Ovary (tissue), 9 donors: ENCODE results near the gene DAAM1. TPM values are rescaled to one million over a fixed set of nuclear protein-coding genes. Genes with fewer than 3 reads are reported as not detected.

Experiments
- DNase-seq, 5 donors: peaks; one replicate each; pipeline ENCODE4 v3.0.0-alpha.2; 2019 to 2020
- H3K27ac ChIP-seq, 2 donors: fragments of 200-600 bp; one replicate each; pipeline versions ENCODE4 v1.5.1 to v1.8.0; 2019 to 2022
- H3K27me3 ChIP-seq: fragments of 200-600 bp; one replicate; pipeline ENCODE4 v1.8.0; 2022
- H3K36me3 ChIP-seq: fragments of 200-600 bp; sonication (generic); one replicate; pipeline ENCODE4 v1.5.1; 2019
- H3K4me1 ChIP-seq: one replicate; pipeline ENCODE4 v1.8.1; 2013; ENCODE audit warnings: mild to moderate bottlenecking, moderate library complexity; ENCODE audit not compliant: insufficient read depth
- H3K4me3 ChIP-seq: fragments of 200-600 bp; sonication (generic); one replicate; pipeline ENCODE4 v1.5.1; 2017
- H3K9me3 ChIP-seq, 2 donors: fragments of 200-600 bp in 1 of 2; sonication (generic) in 1 of 2; one replicate each; pipeline versions ENCODE4 v1.5.1 to v1.8.1; 2013 to 2019; ENCODE audit warnings: mild to moderate bottlenecking in 1 of 2, moderate library complexity in 1 of 2
- CTCF ChIP-seq, 3 donors: fragments of 450-650 bp in 2 of 3; fragments of 200-600 bp in 1 of 3; IDR thresholded peaks; one replicate each; pipeline versions ENCODE4 v1.5.1 to v1.8.0; 2016 to 2022; ENCODE audit warnings: antibody characterized with exemption in 3 of 3, mild to moderate bottlenecking in 1 of 3
- EP300 ChIP-seq: sonication (generic); formaldehyde crosslinking; IDR thresholded peaks from one replicate; pipeline ENCODE4 v1.6.1; 2017; ENCODE audit warnings: antibody characterized with exemption
- POLR2A ChIP-seq: fragments of 450-650 bp; IDR thresholded peaks from one replicate; pipeline ENCODE4 v1.6.1; 2017; ENCODE audit warnings: antibody characterized with exemption, mild to moderate bottlenecking, moderate library complexity
- WGBS, 3 donors: extraction: QIAGEN DNeasy Blood & Tissue Kit in 1 of 3; methylation state at CpG; one replicate each; pipeline versions ENCODE4 v1.1.5 to v1.1.7; 2013 to 2017; 5-methylcytosine and 5-hydroxymethylcytosine counted together
- intact Hi-C, 4 donors: fragments of 100-400 bp; cut with DNase I; formaldehyde crosslinking; loops; one replicate each; pipeline versions ENCODE4 v1.11.0 to v1.15.1; 2022 to 2023
- polyA plus RNA-seq, 2 donors: library from polyadenylated mRNA; stranded (reverse); fragments of 200-250 nt in 1 of 2; fragments of 350-450 nt in 1 of 2; fragmentation: Illumina TruSeq in 1 of 2; extraction: RNeasy Lipid Tissue Mini Kit (QIAGEN cat#74804) in 1 of 2; gene quantifications; one replicate each; pipeline ENCODE4 v1.2.3, GENCODE V29; 2013 to 2014
- total RNA-seq, 7 donors: library from RNA; depleted of rRNA in 2 of 7; stranded (reverse); fragments of >200 nt in 2 of 7; fragmentation: NEBNext Ultra II Directional in 3 of 7; extraction: Animal tissue kit (Norgen Biotek cat#: 25700) in 3 of 7; gene quantifications; one replicate each; pipeline versions ENCODE4 v1.1.0 to v1.2.4, GENCODE V29; 2016 to 2023
- donor health status: DM: no; HTN: no; CAD: no; lungs with moderate emphysema.
- donor health status: DM: no; HTN: no; CAD: no.
- donor health status: Bipolar disorder and iron deficiency.
- donor health status: DM: yes; HTN: yes; CAD: no.
- donor health status: DM: no; HTN: no; CAD: no.
- donor health status: DM: yes; HTN: yes; CAD: no.

DAAM1 gene
- total and polyA plus RNA-seq, 9 donors: 19.0 to 83.3 (median 35.3) TPM

GRCh38 chr14:59349258-59349701 is 160.8 kb downstream of the DAAM1 start:
- TF ChIP-seq POLR2A (no peak), CTCF (IDR thresholded peaks at IDR 0.05) (no peak), EP300 (no peak)
- H3K27ac ChIP-seq: peak overlapping the region in 1 of 2 donors; percentile 19
- H3K4me3 ChIP-seq: no peak overlapping the region
- H3K4me1 ChIP-seq: peaks cover 16% of the 10 kb centered on the region
- no peak for DNase-seq
- H3K9me3 ChIP-seq: no peaks in the 10 kb centered on the region
- WGBS, 3 donors: 6 to 10% (median 8%) methylated on average over 4 of the region's 4 CpGs
- intact Hi-C loops: no loop called here
- H3K36me3 ChIP-seq: no peaks in the 10 kb centered on the region
- no peaks in the 10 kb centered on the region for H3K27me3 ChIP-seq

- intact Hi-C loops: no loop called here
- no peaks in the 10 kb centered on the region for H3K36me3 ChIP-seq
- H3K27ac ChIP-seq: no peak overlapping the region
- 85 to 96% (median 89%) methylated on average over 3 of the region's 3 CpGs for WGBS, 3 donors
- TF ChIP-seq POLR2A: no peak
- no peak for TF ChIP-seq CTCF (IDR thresholded peaks at IDR 0.05)
- no peak for TF ChIP-seq EP300
- peaks cover 16% of the 10 kb centered on the region for H3K4me1 ChIP-seq
- no peaks in the 10 kb centered on the region for H3K9me3 ChIP-seq
- DNase-seq: no peak
- H3K27me3 ChIP-seq: no peaks in the 10 kb centered on the region
- H3K4me3 ChIP-seq: no peak overlapping the region
Observed at GRCh38 chr14:59352961-59353360, 164.5 kb downstream of the DAAM1 start.

DNA sequence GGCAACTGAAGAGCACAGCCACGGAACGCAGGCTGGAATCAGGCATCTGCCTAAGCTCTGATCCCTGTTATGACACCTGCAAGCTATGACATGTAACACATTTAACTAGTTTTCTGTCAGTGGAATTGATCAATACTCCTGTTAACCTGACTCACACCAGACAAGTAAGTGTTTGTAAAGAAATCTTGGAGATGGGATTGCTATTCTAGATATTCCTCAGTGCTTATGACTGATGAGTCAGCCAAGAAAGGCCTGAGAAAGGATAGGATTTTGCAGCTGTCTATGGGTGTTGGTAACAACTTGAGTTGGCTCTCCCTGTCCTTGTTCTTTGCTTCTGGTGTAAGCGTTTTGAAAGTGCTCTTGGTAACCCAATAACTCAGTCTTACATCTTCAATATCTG is 166.2 kb downstream of the DAAM1 start:
- Histone ChIP-seq H3K4me3 (no peak overlapping the region), H3K36me3 (no peaks in the 10 kb centered on the region), H3K4me1 (peaks cover 9% of the 10 kb centered on the region), H3K27ac (no peak overlapping the region), H3K27me3 (no peaks in the 10 kb centered on the region), H3K9me3 (no peaks in the 10 kb centered on the region)
- DNase-seq: no peak
- WGBS, 3 donors: 93 to 96% (median 95%) methylated on average over 3 of the region's 3 CpGs
- TF ChIP-seq EP300 (no peak), CTCF (IDR thresholded peaks at IDR 0.05) (no peak), POLR2A (no peak)
- intact Hi-C loops: no loop called here

GRCh38 chr14:59355091-59355490 is 166.6 kb downstream of the DAAM1 start:
- no peaks in the 10 kb centered on the region for H3K9me3 ChIP-seq
- no peak overlapping the region for H3K4me3 ChIP-seq
- no peak overlapping the region for H3K27ac ChIP-seq
- H3K36me3 ChIP-seq: no peaks in the 10 kb centered on the region
- H3K4me1 ChIP-seq: peaks cover 6% of the 10 kb centered on the region
- H3K27me3 ChIP-seq: no peaks in the 10 kb centered on the region
- no peak for DNase-seq
- WGBS, 3 donors: 81 to 85% (median 84%) methylated on average over 3 of the region's 3 CpGs
- intact Hi-C loops: no loop called here
- TF ChIP-seq CTCF (IDR thresholded peaks at IDR 0.05) (no peak), EP300 (no peak), POLR2A (no peak)

DNA sequence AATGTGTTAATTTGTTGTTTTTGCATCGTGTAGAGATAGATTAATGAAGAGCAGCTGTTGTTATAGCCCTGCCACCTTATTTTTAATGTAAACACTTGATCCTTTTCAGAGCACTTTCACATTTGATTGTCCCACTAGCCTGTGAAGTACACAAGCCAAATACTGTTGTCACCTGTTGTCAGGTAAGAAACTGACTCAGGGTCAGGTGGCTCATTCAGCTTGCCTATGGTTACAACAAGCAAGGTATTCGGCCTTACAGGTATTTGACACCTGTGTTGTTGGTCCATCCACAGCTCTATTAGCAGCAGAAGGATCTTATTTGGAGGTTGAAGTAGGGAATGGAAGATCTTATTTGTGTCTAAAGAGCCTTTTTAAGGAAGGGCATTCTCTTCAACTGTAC is 167.8 kb downstream of the DAAM1 start:
- H3K4me3 ChIP-seq: no peak overlapping the region
- H3K27me3 ChIP-seq: no peaks in the 10 kb centered on the region
- intact Hi-C loops: no loop called here
- DNase-seq: no peak
- H3K9me3 ChIP-seq: no peaks in the 10 kb centered on the region
- peaks cover 7% of the 10 kb centered on the region for H3K4me1 ChIP-seq
- no peak overlapping the region for H3K27ac ChIP-seq
- TF ChIP-seq CTCF (IDR thresholded peaks at IDR 0.05) (no peak), EP300 (no peak), POLR2A (no peak)
- H3K36me3 ChIP-seq: no peaks in the 10 kb centered on the region
- 63 to 68% (median 67%) methylated on average over 2 of the region's 2 CpGs for WGBS, 3 donors
